GM21786 (cell line): Measurements from ENCODE around the gene IGF2.

Experiments
- ATAC-seq: cut with Tn5 transposase; IDR thresholded peaks from one replicate; pipeline ENCODE4 v1.9.1; 2021; ENCODE audit not compliant: unreplicated experiment

IGF2 gene

DNA sequence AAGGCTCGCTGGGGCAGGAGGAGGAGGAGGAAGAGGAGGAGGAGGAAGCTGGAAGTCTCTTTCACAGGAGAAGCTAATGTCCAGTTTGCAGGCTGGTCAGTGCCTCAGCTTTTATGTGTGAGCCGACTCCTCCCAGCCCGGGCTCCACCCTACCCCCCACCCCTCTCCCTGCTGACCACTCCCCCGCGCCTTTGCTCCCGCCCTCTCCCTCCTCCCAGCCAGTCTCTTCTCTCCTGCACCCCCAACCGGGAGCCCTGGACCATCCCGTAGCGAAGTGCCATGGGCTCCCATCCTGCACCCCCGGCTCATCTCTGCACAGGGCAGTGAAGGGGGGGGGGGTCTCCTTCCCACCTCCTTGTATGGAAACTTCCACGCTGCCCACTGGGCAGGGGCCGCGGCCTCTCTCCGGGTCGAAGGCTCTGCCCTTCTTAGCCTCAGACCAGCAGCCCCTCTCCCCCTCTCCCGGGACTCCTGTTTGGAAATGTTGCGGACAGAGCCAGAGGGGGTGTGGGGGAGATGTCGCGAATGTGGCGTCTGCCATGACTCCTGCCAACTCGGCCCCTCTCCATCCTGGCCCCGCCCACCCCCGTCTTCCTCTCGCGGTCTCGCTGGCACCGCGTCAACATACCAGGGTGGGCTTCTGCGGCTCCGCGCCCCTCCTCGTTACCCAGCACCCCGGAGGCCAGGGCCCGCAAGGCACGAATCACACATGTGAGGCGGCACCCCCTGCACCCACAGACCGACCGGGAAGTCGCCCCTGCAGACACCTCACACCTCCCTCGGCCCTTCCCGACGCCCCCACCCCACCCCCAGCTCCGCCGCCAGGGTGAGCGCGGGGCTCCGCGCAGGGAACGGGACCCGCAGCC, 1.8 kb downstream of the IGF2 start:
- no peak for ATAC-seq

DNA sequence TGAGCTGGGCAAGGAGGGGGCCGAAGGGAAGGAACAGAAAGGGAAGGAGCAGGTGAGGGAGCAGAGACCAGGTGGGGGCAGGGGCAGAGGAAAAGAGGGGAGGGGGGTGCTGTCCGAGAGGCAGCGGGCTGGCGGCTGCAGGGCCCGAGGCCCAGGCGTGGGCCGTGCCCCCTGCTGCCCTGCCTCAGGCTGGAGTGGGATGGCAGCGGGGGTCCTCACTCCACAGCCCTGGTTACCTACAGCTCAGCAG, 2.3 kb downstream of the IGF2 start:
- ATAC-seq, result no peak

DNA sequence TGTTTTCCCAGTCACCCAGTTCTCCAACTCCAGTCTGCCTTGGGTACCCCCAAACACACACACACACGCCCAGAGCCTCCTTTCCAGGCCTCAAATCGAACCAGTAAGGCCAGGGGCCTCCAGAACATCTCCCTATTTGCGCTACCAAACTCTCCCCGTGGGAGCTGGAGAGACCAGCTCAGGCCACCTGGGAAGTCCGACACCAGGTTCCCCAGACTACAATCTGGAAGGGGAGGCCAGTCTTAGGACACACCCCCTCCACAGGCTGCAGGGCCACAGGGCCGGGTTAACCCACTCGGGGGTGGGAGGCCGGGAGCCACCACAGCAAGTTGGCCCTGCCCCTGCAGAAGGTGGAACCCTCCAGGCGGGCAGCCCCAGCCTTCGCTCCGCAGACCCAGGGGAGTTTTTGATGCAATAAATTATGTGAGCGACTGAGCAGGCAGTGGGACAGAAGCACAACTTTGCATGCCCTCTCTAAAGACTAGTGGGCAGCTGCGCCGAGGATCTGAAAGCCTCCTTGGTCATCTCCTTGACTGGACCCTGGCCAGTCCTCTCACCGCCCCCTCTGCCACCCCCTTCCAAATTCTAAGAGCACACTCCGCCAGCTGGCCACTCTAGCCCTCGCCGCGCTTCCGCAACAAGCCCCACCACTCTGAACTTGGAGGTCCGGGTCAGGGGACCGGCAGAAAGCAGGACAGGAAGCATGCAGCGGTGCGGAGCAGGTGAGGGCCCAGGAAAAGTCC, 2.8 kb downstream of the IGF2 start:
- no peak for ATAC-seq

GRCh38 chr11:2135648-2136201, 3.5 kb downstream of the IGF2 start:
- ATAC-seq, result no peak

- no peak for ATAC-seq
These were observed 4.1 kb downstream of the IGF2 start for GRCh38 chr11:2135018-2135569.

DNA sequence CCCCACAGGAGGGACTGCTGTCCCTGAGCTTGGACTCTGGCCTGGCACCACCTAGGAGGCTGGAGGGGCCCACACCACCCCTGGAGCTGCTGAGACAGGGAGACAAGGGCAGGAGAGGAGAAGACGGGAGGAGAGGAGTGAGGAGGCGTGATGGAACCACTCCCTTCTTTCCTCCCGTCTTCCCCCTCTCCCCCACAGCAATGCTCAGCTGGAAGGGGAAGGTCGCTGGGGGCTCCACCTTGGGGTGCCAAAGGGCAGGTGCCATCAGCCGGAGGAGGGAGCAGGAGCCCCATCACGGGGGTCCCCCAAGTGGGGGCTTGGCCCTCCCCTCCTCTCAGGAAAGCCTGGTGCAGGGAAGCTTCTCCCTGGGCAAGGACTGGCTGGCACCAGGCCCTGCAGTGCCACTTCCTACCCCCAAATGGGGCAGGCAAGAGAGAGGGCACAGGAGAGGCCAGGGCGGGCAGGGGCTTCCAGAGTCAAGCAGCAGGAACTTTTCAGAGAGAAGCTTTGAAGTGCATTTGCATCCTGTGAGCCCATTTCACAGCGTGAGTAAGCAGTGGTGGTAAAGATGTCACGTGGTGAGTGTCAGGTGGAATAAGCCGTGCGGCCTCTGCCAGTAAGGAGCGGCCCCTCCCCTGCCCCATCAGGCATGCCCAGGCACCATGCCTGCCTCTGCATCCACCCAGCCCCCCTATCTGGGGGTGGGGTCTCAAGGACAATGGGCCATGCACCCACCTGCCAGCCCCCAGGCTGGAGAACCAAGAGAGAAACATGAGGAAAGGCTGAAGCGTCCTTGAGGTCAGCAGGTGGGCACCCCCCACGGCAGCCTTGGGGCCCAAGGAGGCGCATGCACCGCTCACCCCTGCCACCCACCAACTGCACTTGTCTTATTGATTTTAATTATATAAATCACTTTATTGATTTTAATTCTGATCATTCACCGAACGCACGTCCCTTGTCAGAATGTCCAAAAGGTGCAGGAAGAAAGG, 4.9 kb downstream of the IGF2 start:
- ATAC-seq, result no peak

DNA sequence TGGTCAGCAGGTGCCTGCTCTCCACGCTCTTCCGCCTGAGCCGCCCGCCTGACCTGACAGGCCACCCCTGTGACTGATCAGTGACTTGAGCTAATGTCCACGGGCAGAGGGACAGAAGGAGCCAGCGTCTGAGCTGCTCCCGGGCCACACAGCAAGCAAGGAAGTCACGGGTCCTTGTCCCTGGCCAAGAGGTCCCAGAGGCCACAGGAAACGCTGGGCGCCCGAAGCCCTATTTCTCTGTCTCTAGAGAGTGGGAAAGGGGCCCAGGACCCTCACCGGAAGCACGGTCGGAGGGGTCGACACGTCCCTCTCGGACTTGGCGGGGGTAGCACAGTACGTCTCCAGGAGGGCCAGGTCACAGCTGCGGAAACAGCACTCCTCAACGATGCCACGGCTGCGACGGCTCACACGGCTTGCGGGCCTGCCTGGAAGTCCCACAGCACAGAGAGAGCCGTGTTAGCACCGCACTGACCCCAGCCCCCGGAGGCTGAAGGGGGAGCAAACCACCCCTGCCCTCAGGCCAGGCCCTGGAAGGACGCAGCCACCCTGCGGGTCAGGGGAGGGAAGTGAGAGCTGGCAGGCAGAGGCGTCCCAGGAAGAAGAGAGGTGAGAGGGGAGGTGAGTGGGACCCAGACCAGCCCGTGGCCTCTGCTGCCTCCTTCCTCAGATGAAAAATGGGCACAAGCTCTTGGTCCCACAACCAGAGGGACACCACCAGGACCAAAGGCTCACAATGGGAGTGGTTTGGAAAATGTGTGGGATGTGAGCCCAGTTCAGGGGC, 5.8 kb downstream of the IGF2 start:
- ATAC-seq, result no peak

DNA sequence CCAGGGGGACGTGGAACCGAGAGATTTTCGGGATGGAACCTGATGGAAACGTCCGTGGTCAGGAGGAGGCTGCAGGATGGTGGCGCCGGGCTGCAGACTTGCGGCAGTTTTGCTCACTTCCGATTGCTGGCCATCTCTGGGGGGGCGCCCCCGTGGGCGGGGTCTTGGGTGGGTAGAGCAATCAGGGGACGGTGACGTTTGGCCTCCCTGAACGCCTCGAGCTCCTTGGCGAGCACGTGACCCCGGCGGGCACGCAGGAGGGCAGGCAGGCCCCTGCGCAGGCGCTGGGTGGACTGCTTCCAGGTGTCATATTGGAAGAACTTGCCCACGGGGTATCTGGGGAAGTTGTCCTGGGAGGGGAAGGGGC, 6.3 kb downstream of the IGF2 start:
- no peak for ATAC-seq

- no peak for ATAC-seq
These were observed 6.9 kb downstream of the IGF2 start for GRCh38 chr11:2132246-2132645.

DNA sequence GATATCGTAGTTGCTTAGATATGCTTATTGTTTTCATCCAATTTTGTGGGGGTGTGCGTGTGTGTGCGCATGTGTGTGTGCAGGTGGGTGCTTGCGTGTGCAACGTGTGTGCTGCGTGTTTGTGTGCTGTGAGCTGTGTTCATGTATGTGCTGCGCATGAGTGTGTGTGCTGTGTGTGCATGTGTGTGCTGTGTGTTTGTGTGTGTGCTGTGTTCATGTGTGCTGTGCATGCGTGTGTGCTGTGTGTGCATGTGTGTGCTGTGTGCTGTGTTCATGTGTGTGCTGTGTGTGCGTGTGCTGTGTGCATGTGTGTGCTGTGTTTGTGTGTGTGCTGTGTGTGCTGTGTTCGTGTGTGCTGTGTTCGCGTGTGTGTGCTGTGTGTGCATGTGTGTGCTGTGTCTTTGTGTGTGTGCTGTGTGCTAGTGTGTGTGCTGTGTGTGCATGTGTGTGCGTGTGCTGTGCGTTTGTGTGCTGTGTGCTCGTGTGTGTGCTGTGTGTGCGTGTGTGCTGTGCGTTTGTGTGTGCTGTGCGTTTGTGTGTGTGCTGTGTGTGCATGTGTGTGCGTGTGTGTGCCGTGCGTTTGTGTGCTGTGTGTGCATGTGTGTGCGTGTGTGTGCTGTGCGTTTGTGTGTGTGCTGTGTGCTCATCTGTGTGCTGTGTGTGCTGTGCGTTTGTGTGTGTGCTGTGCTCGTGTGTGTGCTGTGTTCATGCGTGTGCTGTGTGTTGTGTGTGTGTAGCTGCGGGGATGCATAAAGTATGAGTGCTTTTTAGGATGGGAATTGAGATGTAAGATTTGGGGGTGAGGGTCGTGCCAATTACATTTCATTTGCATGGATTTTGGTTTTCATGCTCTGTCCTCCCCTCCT, 7.6 kb downstream of the IGF2 start:
- no peak for ATAC-seq

GRCh38 chr11:2130881-2131352, 8.3 kb downstream of the IGF2 start:
- ATAC-seq, result no peak

DNA sequence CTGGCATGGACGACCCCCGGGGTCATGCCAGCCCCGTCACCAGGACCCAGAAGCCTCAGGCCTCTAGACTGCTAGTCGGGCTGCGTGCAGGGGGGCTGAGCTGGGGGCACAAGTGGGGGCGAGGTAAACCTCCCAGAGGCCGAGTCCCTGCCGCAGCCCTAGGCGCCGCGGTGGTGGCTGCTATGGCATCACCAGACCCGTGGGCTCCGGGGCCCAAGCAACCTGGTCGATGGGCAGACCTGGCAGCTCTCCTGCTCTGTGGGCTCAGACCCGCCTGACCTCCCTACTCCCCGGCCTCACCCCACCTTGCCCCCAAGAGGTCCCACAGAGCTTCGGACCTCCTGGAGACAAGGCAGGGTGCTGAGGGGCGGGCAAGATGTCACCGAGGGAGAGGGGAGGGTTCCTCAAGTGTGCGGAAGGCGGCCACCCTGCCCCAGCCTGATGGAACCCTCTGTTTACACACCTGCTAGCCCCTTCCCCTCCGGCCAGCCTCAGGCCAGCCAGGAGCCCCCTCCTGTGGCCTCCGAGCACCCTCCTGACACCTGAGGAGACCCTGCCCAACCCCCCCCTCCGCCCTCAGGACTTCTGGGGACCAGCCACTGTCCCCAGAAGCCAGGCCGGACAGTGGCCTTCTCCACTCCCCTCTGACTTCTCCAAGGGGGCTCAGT, 9.4 kb downstream of the IGF2 start:
- ATAC-seq, result no peak

GRCh38 chr11:2129308-2129698, 9.9 kb downstream of the IGF2 start:
- ATAC-seq, result no peak

- no peak for ATAC-seq
These were observed 10.5 kb downstream of the IGF2 start for GRCh38 chr11:2128511-2129307.

- ATAC-seq, result no peak
These were observed 11.1 kb downstream of the IGF2 start for GRCh38 chr11:2128130-2128510.

- ATAC-seq, result no peak
These were observed 11.6 kb downstream of the IGF2 start for GRCh38 chr11:2127482-2128129.

DNA sequence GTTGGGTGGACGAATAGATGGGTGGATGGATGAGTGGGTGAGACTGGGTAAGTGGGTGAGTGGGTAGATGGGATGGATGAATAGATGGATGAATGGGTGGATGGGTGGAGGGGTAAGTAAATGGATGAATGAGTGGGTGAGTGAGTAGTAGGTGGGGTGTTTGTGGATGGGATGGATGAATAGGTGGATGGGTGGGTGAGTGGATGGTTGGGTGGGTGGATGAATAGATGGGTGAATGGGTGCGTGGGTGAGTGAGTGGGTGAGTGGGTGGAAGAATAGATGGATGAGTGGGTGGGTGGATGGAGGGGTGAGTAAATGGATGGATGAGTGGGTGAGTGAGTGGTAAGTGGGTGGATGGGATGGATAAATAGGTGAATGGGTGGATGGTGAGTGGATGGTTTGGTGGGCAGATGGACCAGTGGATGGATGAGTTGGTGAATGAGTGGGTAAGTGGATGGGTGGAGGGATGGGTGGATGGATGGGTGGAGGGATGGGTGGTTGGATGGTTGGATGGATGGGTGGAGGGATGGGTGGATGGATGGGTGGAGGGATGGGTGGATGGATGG, 12.6 kb downstream of the IGF2 start:
- ATAC-seq, result no peak
